HEK293 (cell line): ENCODE measurements around the gene RWDD4.

Experiments
- CTCF ChIA-PET: fragments of 350-600 bp; formaldehyde crosslinking; extraction: SDS; loops from one replicate; lab custom pipeline; 2021; ENCODE audit warnings: antibody characterized with exemption; lab: Yijun Ruan, JAX
- POLR2A ChIA-PET: fragments of 300-600 bp; formaldehyde crosslinking; extraction: SDS; loops from one replicate; lab custom pipeline; 2020; ENCODE audit warnings: antibody characterized with exemption, inconsistent platforms; lab: Yijun Ruan, JAX
- H3K27ac ChIP-seq: fragments of 200-500 bp; sonication (Bioruptor generic); 2 replicates; pipeline ENCODE4 v1.5.1; 2014; ENCODE audit warnings: low read depth, low read length, control low read depth, inconsistent platforms; ENCODE audit errors: extremely low read depth
- H3K36me3 ChIP-seq, 2 experiments: fragments of 200-500 bp in 1 of 2; sonication (Bioruptor generic) in 1 of 2; 1 replicate in 1 of 2; 2 replicates in 1 of 2; pipeline ENCODE4 v1.5.1; 2014 to 2017; ENCODE audit warnings: inconsistent platforms in 2 of 2, low read length in 2 of 2; ENCODE audit not compliant: control insufficient read depth in 2 of 2, insufficient read depth in 1 of 2
- H3K4me1 ChIP-seq: fragments of 200-500 bp; sonication (Bioruptor generic); 2 replicates; pipeline ENCODE4 v1.5.1; 2014; ENCODE audit warnings: mild to moderate bottlenecking, low read length, inconsistent platforms; ENCODE audit not compliant: control insufficient read depth, insufficient read depth
- H3K4me3 ChIP-seq: 2 replicates; pipeline ENCODE4 v1.5.1; 2011; ENCODE audit warnings: low read depth, mild to moderate bottlenecking, control low read depth, low read length, moderate library complexity
- H3K9me3 ChIP-seq: fragments of 200-500 bp; sonication (Bioruptor generic); 2 replicates; pipeline ENCODE4 v1.5.1; 2014; ENCODE audit warnings: low read depth, low read length, inconsistent platforms; ENCODE audit not compliant: control insufficient read depth, insufficient read depth
- HOXC10 ChIP-seq: sonication (generic); formaldehyde crosslinking; IDR thresholded peaks from 2 replicates; pipeline ENCODE4 v1.8.1; 2023; ENCODE audit warnings: mild to moderate bottlenecking, missing genetic modification reagents
- KLF7 ChIP-seq: fragments of 450-650 bp; formaldehyde crosslinking; IDR thresholded peaks from 2 replicates; pipeline ENCODE4 v1.5.1; 2016; ENCODE audit warnings: missing biosample characterization, missing genetic modification characterization, borderline replicate concordance
- MYNN ChIP-seq: fragments of 450-650 bp; formaldehyde crosslinking; IDR thresholded peaks from 2 replicates; pipeline ENCODE4 v1.5.1; 2016; ENCODE audit warnings: missing biosample characterization, missing genetic modification characterization, borderline replicate concordance
- PBX3 ChIP-seq: sonication (generic); formaldehyde crosslinking; IDR thresholded peaks from 2 replicates; pipeline ENCODE4 v1.8.1; 2022; ENCODE audit warnings: mild to moderate bottlenecking, moderate library complexity, missing genetic modification reagents
- REPIN1 ChIP-seq: fragments of 450-650 bp; formaldehyde crosslinking; IDR thresholded peaks from 2 replicates; pipeline ENCODE4 v1.5.1; 2017; ENCODE audit warnings: missing biosample characterization, missing genetic modification characterization, low read depth
- REST ChIP-seq: fragments of 450-650 bp; formaldehyde crosslinking; IDR thresholded peaks from 2 replicates; pipeline ENCODE4 v1.5.1; 2016; ENCODE audit warnings: missing biosample characterization, missing genetic modification characterization
- SALL2 ChIP-seq: fragments of 450-650 bp; formaldehyde crosslinking; IDR thresholded peaks from 2 replicates; pipeline ENCODE4 v1.5.0; 2017; ENCODE audit warnings: missing biosample characterization, mild to moderate bottlenecking, missing genetic modification characterization, borderline replicate concordance
- SCRT1 ChIP-seq: fragments of 450-650 bp; formaldehyde crosslinking; IDR thresholded peaks from 2 replicates; pipeline ENCODE4 v1.5.1; 2016; ENCODE audit warnings: missing biosample characterization, missing genetic modification characterization, borderline replicate concordance
- YY2 ChIP-seq: fragments of 450-650 bp; formaldehyde crosslinking; IDR thresholded peaks from 2 replicates; pipeline ENCODE4 v1.5.1; 2016; ENCODE audit warnings: missing biosample characterization, missing genetic modification characterization
- ZFP3 ChIP-seq: fragments of 450-650 bp; formaldehyde crosslinking; IDR thresholded peaks from 2 replicates; pipeline ENCODE4 v1.5.1; 2016; ENCODE audit warnings: low read depth, missing biosample characterization, missing genetic modification characterization
- ZIC2 ChIP-seq: fragments of 450-650 bp; formaldehyde crosslinking; IDR thresholded peaks from 2 replicates; pipeline ENCODE4 v1.5.1; 2016; ENCODE audit warnings: missing biosample characterization, missing genetic modification characterization
- ZNF223 ChIP-seq: fragments of 450-650 bp; formaldehyde crosslinking; IDR thresholded peaks from 2 replicates; pipeline ENCODE4 v1.5.1; 2016; ENCODE audit warnings: missing biosample characterization, missing genetic modification characterization
- ZNF510 ChIP-seq: fragments of 450-650 bp; formaldehyde crosslinking; IDR thresholded peaks from 2 replicates; pipeline ENCODE4 v1.5.1; 2018; ENCODE audit warnings: mild to moderate bottlenecking, missing genetic modification characterization, missing biosample characterization; ENCODE audit not compliant: insufficient replicate concordance
- ZNF521 ChIP-seq: fragments of 450-650 bp; formaldehyde crosslinking; IDR thresholded peaks from 2 replicates; pipeline ENCODE4 v1.5.1; 2017; ENCODE audit warnings: missing biosample characterization, mild to moderate bottlenecking, missing genetic modification characterization
- ZNF529 ChIP-seq: fragments of 450-650 bp; formaldehyde crosslinking; IDR thresholded peaks from 2 replicates; pipeline ENCODE4 v1.5.1; 2017; ENCODE audit warnings: missing genetic modification characterization, missing biosample characterization; ENCODE audit not compliant: insufficient replicate concordance
- ZNF560 ChIP-seq: fragments of 450-650 bp; formaldehyde crosslinking; IDR thresholded peaks from 2 replicates; pipeline ENCODE4 v1.5.1; 2017; ENCODE audit warnings: missing biosample characterization, missing genetic modification characterization, borderline replicate concordance
- ZNF629 ChIP-seq: fragments of 450-650 bp; formaldehyde crosslinking; IDR thresholded peaks from 2 replicates; pipeline ENCODE4 v1.5.1; 2017; ENCODE audit warnings: missing biosample characterization, missing genetic modification characterization
- ZNF707 ChIP-seq: fragments of 450-650 bp; formaldehyde crosslinking; IDR thresholded peaks from 2 replicates; pipeline ENCODE4 v1.5.1; 2016; ENCODE audit warnings: missing biosample characterization, missing genetic modification characterization
- ZNF837 ChIP-seq: fragments of 450-650 bp; formaldehyde crosslinking; IDR thresholded peaks from 2 replicates; pipeline ENCODE4 v1.5.1; 2016; ENCODE audit warnings: missing biosample characterization, missing genetic modification characterization
- TF ChIP-seq, protein P1 (sequence below): fragments of 450-650 bp; formaldehyde crosslinking; IDR thresholded peaks from 2 replicates; pipeline ENCODE4 v1.5.1; 2016; ENCODE audit warnings: missing biosample characterization, missing genetic modification characterization
- TF ChIP-seq, protein P2 (sequence below): fragments of 450-650 bp; formaldehyde crosslinking; IDR thresholded peaks from 2 replicates; pipeline ENCODE4 v1.5.1; 2017; ENCODE audit warnings: missing biosample characterization, missing genetic modification characterization
- TF ChIP-seq, protein P3 (sequence below): fragments of 450-650 bp; formaldehyde crosslinking; IDR thresholded peaks from 2 replicates; pipeline ENCODE4 v1.5.1; 2016; ENCODE audit warnings: missing biosample characterization, missing genetic modification characterization, borderline replicate concordance

RWDD4 gene

DNA sequence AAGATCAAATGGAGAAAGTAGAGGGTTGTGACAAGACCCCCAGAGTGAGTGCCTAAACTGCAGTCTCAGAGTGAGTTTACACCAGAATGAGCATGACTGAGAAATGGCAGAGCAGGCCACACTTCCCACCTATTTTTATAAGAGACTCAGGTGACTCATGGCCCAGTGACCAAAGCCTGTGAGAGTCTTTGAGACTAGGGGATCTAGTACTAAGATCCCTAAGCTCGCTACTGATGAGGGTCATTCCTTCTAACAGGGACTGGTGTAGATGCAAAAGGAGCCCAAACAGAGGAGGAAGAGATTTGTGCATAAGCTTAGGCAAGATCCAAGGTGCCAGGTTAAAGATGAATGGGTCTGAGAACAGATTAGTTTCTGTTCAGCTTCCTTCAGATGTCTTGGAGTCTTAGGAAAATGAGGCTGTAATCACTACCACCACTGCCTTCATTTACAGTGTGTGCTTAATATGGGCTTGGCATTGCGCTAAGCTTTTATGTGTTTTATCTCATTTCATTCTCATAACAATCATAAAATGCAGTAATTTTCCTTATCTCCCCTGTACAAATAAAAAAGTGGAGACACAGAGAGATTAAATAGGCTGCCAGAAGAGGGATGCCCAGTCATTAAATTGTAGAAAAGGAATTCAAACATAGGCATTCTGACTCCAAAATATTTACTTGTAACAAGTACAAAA lies 62.8 kb downstream of the RWDD4 start (continued):
- no peak for TF ChIP-seq KLF7 (tag by site-specific recombination)
- TF ChIP-seq SCRT1: no peak
- no peak for TF ChIP-seq ZNF529 (tag by site-specific recombination)
- TF ChIP-seq ZNF837 (tag by site-specific recombination): no peak
- no peak for TF ChIP-seq ZNF707 (tag by site-specific recombination)
- no peak for TF ChIP-seq YY2 (tag by site-specific recombination)
- no peak for TF ChIP-seq ZNF629
- TF ChIP-seq REST (tag by site-specific recombination): no peak
- TF ChIP-seq ZIC2 (tag by site-specific recombination): no peak
- no peak for TF ChIP-seq SALL2

- Histone ChIP-seq H3K27ac (no peak overlapping the region), H3K9me3 (no peaks in the 10 kb centered on the region), H3K4me1 (peaks cover 6% of the 10 kb centered on the region; the same call in 1 of the 2 replicates), H3K4me3 (no peak overlapping the region), H3K36me3 (no peaks in the 10 kb centered on the region)
- POLR2A ChIA-PET: no interaction called here
- no peak for TF ChIP-seq HOXC10 (CRISPR knock-in tag)
- CTCF ChIA-PET: no interaction called here
Measured at GRCh38 chr4:183594823-183595222, 64.2 kb downstream of the RWDD4 start.

GRCh38 chr4:183591301-183591700 lies 67.7 kb downstream of the RWDD4 start:
- H3K27ac ChIP-seq: no peak overlapping the region
- H3K36me3 ChIP-seq: no peaks in the 10 kb centered on the region
- POLR2A ChIA-PET: no interaction called here
- CTCF ChIA-PET: no interaction called here
- no peak overlapping the region for H3K4me3 ChIP-seq
- H3K9me3 ChIP-seq: no peaks in the 10 kb centered on the region
- TF ChIP-seq PBX3 (CRISPR knock-in tag) (no peak), ZNF560 (tag by site-specific recombination) (no peak), ZFP3 (tag by site-specific recombination) (no peak), ZNF510 (tag by site-specific recombination) (no peak), ZNF521 (no peak), REPIN1 (no peak), MYNN (no peak), ZNF223 (no peak)
- TF ChIP-seq, protein P1, sequence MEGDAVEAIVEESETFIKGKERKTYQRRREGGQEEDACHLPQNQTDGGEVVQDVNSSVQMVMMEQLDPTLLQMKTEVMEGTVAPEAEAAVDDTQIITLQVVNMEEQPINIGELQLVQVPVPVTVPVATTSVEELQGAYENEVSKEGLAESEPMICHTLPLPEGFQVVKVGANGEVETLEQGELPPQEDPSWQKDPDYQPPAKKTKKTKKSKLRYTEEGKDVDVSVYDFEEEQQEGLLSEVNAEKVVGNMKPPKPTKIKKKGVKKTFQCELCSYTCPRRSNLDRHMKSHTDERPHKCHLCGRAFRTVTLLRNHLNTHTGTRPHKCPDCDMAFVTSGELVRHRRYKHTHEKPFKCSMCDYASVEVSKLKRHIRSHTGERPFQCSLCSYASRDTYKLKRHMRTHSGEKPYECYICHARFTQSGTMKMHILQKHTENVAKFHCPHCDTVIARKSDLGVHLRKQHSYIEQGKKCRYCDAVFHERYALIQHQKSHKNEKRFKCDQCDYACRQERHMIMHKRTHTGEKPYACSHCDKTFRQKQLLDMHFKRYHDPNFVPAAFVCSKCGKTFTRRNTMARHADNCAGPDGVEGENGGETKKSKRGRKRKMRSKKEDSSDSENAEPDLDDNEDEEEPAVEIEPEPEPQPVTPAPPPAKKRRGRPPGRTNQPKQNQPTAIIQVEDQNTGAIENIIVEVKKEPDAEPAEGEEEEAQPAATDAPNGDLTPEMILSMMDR (tag by site-specific recombination): no peak
- TF ChIP-seq, protein P2, sequence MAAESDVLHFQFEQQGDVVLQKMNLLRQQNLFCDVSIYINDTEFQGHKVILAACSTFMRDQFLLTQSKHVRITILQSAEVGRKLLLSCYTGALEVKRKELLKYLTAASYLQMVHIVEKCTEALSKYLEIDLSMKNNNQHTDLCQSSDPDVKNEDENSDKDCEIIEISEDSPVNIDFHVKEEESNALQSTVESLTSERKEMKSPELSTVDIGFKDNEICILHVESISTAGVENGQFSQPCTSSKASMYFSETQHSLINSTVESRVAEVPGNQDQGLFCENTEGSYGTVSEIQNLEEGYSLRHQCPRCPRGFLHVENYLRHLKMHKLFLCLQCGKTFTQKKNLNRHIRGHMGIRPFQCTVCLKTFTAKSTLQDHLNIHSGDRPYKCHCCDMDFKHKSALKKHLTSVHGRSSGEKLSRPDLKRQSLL (tag by site-specific recombination): no peak
- TF ChIP-seq, protein P3, sequence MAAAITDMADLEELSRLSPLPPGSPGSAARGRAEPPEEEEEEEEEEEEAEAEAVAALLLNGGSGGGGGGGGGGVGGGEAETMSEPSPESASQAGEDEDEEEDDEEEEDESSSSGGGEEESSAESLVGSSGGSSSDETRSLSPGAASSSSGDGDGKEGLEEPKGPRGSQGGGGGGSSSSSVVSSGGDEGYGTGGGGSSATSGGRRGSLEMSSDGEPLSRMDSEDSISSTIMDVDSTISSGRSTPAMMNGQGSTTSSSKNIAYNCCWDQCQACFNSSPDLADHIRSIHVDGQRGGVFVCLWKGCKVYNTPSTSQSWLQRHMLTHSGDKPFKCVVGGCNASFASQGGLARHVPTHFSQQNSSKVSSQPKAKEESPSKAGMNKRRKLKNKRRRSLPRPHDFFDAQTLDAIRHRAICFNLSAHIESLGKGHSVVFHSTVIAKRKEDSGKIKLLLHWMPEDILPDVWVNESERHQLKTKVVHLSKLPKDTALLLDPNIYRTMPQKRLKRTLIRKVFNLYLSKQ (tag by site-specific recombination): no peak
- H3K4me1 ChIP-seq: peaks cover 9% of the 10 kb centered on the region; the same call in 1 of the 2 replicates
